Measurements from ENCODE around the gene FAM156A. TPM values are rescaled to one million over a fixed set of nuclear protein-coding genes. Genes with fewer than 3 reads are reported as not detected.

Gene FAM156A
- total and polyA plus RNA-seq, 2 of the 8 experiments (the other 6 are each of a cell fraction or from before 2014, with no cell fraction given) = 11.7 to 13.6 TPM

DNA sequence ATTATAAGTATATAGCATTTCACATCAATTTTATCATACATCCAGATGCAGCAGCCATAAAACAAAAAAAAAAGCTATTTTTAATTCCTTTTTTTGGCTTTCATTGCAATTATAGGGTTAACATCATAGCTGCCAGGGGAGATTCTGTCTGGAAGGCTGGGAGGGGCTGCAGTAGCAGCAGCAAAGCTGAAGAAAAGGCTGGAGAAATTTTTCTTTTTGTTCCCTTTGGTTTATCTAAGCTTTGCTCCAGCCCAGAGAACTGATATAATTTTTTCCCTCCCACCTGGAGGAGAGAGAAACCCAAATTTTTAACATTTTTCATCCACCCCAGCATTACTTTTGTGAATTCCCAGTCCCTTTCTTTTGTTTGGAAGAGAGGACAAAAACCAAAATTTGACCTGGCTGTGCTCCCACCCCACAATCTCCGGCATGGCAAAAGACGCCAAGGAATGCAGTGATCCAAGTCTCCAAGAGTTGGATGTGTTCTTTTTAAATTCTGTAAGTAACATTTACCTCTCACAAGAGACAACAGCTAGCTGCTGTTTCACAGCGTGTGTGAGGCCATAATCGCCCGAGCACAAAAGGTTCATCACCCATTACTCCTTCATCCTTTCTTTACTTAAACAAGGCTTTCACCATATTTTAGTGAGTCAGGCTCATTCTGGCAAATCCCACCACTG, 25.1 kb upstream of the FAM156A start:
- 32% methylated on average over 5 of the region's 5 CpGs; no CpG with 5 or more reads in 1 of the 2 experiments for WGBS, 2 experiments (ENCODE audit: extremely low coverage in 1 of 2, insufficient coverage in 1 of 2, insufficient read length in 1 of 2, insufficient replicate concordance in 2 of 2, low coverage in 1 of 2, low lambda C conversion rate in 2 of 2, missing lambda C conversion rate in 1 of 2)
- Histone ChIP-seq H4K20me1 (replicated peaks in 1 of 2; ENCODE audit: control insufficient read depth in 1 of 2, insufficient read depth in 2 of 2, low read length in 2 of 2) (no peaks in the 10 kb centered on the region), H3K9me3 (ENCODE audit: insufficient read depth in 2 of 2, low read depth in 1 of 2, low read length in 1 of 2) (no peaks in the 10 kb centered on the region), H3K27me3 (replicated peaks in 1 of 4; ENCODE audit: control insufficient read depth in 3 of 4, extremely low read depth in 1 of 4, insufficient read depth in 3 of 4, low read length in 3 of 4) (no peaks in the 10 kb centered on the region), H2BK15ac (ENCODE audit: low read length) (no peak overlapping the region), H3K79me2 (ENCODE audit: control insufficient read depth in 1 of 2, insufficient read depth in 2 of 2, low read length in 2 of 2) (no peaks in the 10 kb centered on the region; a peak in 1 of 4 replicates), H3K4me1 (replicated peaks in 1 of 4; ENCODE audit: control insufficient read depth in 3 of 4, insufficient read depth in 4 of 4, low read length in 3 of 4) (peaks cover 0 to 5% (median under 1%) of the 10 kb centered on the region in 4 experiments; a peak in 2 of 7 replicates), H3K4me3 (ENCODE audit: extremely low read depth in 1 of 4, insufficient read depth in 2 of 4, low read depth in 3 of 4, low read length in 4 of 4) (0 out of 8 replicates have a peak overlapping the region, but pooled peaks of 1 of the 4 experiments have one; percentile 22), H3K79me1 (ENCODE audit: low read depth, low read length) (no peaks in the 10 kb centered on the region), H4K91ac (replicated peaks; ENCODE audit: insufficient read length, low read length) (no peak overlapping the region), H2BK120ac (replicated peaks; ENCODE audit: low read depth, low read length) (no peak overlapping the region), H4K5ac (ENCODE audit: insufficient read length, low read depth, low read length) (no peak overlapping the region), H2BK20ac (ENCODE audit: low read length) (no peak overlapping the region), H2AFZ (ENCODE audit: low read length) (no peak overlapping the region), H4K8ac (ENCODE audit: extremely low read depth, insufficient read depth, low read length) (no peak overlapping the region), H3K23ac (ENCODE audit: insufficient read length) (no peak overlapping the region), H2AK5ac (ENCODE audit: low read depth, low read length) (no peak overlapping the region), H3K9ac (replicated peaks in 1 of 4; ENCODE audit: extremely low read depth in 1 of 4, low read depth in 3 of 4, low read length in 3 of 4) (no peak overlapping the region), H3K4me2 (ENCODE audit: insufficient read depth in 1 of 2, low read depth in 2 of 2, low read length in 2 of 2) (peak overlapping the region; percentile 31 to 46; a peak in 3 of 4 replicates), H3K36me3 (ENCODE audit: control insufficient read depth in 2 of 4, insufficient read depth in 4 of 4, low read length in 3 of 4) (no peaks in the 10 kb centered on the region), H3K14ac (ENCODE audit: insufficient read length) (no peak overlapping the region), H2BK5ac (ENCODE audit: low read depth, low read length) (no peak overlapping the region), H3K23me2 (ENCODE audit: low read depth, low read length) (no peaks in the 10 kb centered on the region), H2BK12ac (ENCODE audit: low read depth, low read length) (no peak overlapping the region), H3K18ac (ENCODE audit: extremely low read depth, low read length) (no peak overlapping the region), H3K4ac (replicated peaks; ENCODE audit: insufficient read length, low read depth, low read length) (no peak overlapping the region), H3K56ac (replicated peaks; ENCODE audit: insufficient read length, low read depth, low read length) (no peak overlapping the region), H3K27ac (ENCODE audit: low read depth, low read length) (no peak overlapping the region)
- no peak for FAIRE-seq
- no peak for TF ChIP-seq TCF12 (IDR thresholded peaks at IDR 0.05; ENCODE audit: low read depth, low read length)
- TF ChIP-seq MAFK (IDR thresholded peaks at IDR 0.05; ENCODE audit: low read depth, low read length) = no peak
- no peak for TF ChIP-seq POLR2A (IDR thresholded peaks at IDR 0.05; ENCODE audit: control extremely low read depth in 1 of 2, low read depth in 2 of 2, low read length in 2 of 2)
- no peak for TF ChIP-seq SIRT6 (IDR thresholded peaks at IDR 0.05; ENCODE audit: low read length)
- TF ChIP-seq YY1 (IDR thresholded peaks at IDR 0.05; ENCODE audit: low read depth, low read length) = no peak
- no peak for TF ChIP-seq PHF8 (conservative IDR thresholded peaks at IDR 0.05; ENCODE audit: low read depth, low read length)
- no peak for TF ChIP-seq RBBP5 (IDR thresholded peaks at IDR 0.05; ENCODE audit: borderline replicate concordance, low read depth, low read length)
- TF ChIP-seq KDM5A (IDR thresholded peaks at IDR 0.05; ENCODE audit: low read length) = no peak
- no peak for TF ChIP-seq GTF2F1 (IDR thresholded peaks at IDR 0.05; ENCODE audit: borderline replicate concordance, low read depth, low read length)
- no peak for TF ChIP-seq KDM4A (IDR thresholded peaks at IDR 0.05; ENCODE audit: low read depth, low read length, severe bottlenecking)
- no peak for DNase-seq (ENCODE audit: low read depth in 1 of 2, low spot score in 2 of 2)
- POLR2A ChIA-PET (ENCODE audit: partially characterized antibody) = no interaction called here
- CTCF ChIA-PET (ENCODE audit: partially characterized antibody) = interaction anchor here (0.6 kb wide), 1 partner anchor 9 kb away, joined by 3 read pairs; no protein-coding TSS in a partner anchor
